Neural crest cell (in vitro differentiated cells): ENCODE results near the gene VPS16. TPM values are rescaled to one million over a fixed set of nuclear protein-coding genes. Genes with fewer than 3 reads are reported as not detected.
"Not testable (repeated sequence)": the region's sequence is repeated elsewhere in the genome, so short reads cannot be mapped to it uniquely, and the experiment has no call there.

Experiments
- DNase-seq: peaks from one replicate; pipeline ENCODE4 v3.0.0; 2021; ENCODE audit warnings: low read depth, mixed read lengths, low spot score
- H3K27ac Mint-ChIP-seq: one replicate; pipeline ENCODE4 v1.8.0; 2021; ENCODE audit warnings: mild to moderate bottlenecking, mixed read lengths; ENCODE audit not compliant: unreplicated experiment
- H3K27me3 Mint-ChIP-seq: 2 replicates; pipeline ENCODE4 v1.8.0; 2021; ENCODE audit warnings: low read depth, mild to moderate bottlenecking, mixed read lengths
- H3K36me3 Mint-ChIP-seq: 2 replicates; pipeline ENCODE4 v1.8.0; 2021; ENCODE audit warnings: low read depth, mild to moderate bottlenecking, mixed read lengths
- H3K4me1 Mint-ChIP-seq: 2 replicates; pipeline ENCODE4 v1.8.0; 2021; ENCODE audit warnings: mixed read lengths
- H3K4me3 Mint-ChIP-seq: one replicate; pipeline ENCODE4 v1.8.0; 2021; ENCODE audit warnings: mild to moderate bottlenecking, mixed read lengths
- H3K9me3 Mint-ChIP-seq: 2 replicates; pipeline ENCODE4 v1.8.0; 2021; ENCODE audit warnings: mixed read lengths
- total RNA-seq: library from RNA; stranded (reverse); gene quantifications from 2 replicates; pipeline ENCODE4 v1.2.1, GENCODE V29; 2021
- TF ChIP-seq, protein P1 (sequence below): fragments of 200-600 bp; sonication (generic); conservative IDR thresholded peaks from 2 replicates; pipeline ENCODE4 v1.5.0; 2021; ENCODE audit warnings: antibody characterized with exemption, mild to moderate bottlenecking

Gene VPS16
- total RNA-seq, 1 donor from 2014 or later: 50.6 TPM

- TF ChIP-seq, protein P1, sequence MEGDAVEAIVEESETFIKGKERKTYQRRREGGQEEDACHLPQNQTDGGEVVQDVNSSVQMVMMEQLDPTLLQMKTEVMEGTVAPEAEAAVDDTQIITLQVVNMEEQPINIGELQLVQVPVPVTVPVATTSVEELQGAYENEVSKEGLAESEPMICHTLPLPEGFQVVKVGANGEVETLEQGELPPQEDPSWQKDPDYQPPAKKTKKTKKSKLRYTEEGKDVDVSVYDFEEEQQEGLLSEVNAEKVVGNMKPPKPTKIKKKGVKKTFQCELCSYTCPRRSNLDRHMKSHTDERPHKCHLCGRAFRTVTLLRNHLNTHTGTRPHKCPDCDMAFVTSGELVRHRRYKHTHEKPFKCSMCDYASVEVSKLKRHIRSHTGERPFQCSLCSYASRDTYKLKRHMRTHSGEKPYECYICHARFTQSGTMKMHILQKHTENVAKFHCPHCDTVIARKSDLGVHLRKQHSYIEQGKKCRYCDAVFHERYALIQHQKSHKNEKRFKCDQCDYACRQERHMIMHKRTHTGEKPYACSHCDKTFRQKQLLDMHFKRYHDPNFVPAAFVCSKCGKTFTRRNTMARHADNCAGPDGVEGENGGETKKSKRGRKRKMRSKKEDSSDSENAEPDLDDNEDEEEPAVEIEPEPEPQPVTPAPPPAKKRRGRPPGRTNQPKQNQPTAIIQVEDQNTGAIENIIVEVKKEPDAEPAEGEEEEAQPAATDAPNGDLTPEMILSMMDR: no peak
- Mint-ChIP-seq H3K4me1 (peaks cover 4% of the 10 kb centered on the region), H3K36me3 (no peaks in the 10 kb centered on the region), H3K9me3 (no peaks in the 10 kb centered on the region), H3K4me3 (no peak overlapping the region), H3K27ac (no peak overlapping the region), H3K27me3 (peaks cover 29% of the 10 kb centered on the region)
- DNase-seq: no peak
Measured at GRCh38 chr20:2820896-2821869, 19.4 kb upstream of the VPS16 start.

GRCh38 chr20:2822073-2822472 lies 18.5 kb upstream of the VPS16 start:
- TF ChIP-seq, protein P1: no peak
- H3K27ac Mint-ChIP-seq: no peak overlapping the region
- no peak for DNase-seq

GRCh38 chr20:2825761-2826160 lies 14.8 kb upstream of the VPS16 start:
- H3K27me3 Mint-ChIP-seq: peaks cover 50% of the 10 kb centered on the region
- no peak for DNase-seq
- no peaks in the 10 kb centered on the region for H3K9me3 Mint-ChIP-seq
- H3K4me1 Mint-ChIP-seq: no peaks in the 10 kb centered on the region
- H3K27ac Mint-ChIP-seq: no peak overlapping the region
- H3K4me3 Mint-ChIP-seq: no peak overlapping the region
- no peaks in the 10 kb centered on the region for H3K36me3 Mint-ChIP-seq
- TF ChIP-seq, protein P1: no peak

More at GRCh38 chr20:2822073-2822472, 18.5 kb upstream of the VPS16 start:
- H3K27me3 Mint-ChIP-seq: peaks cover 38% of the 10 kb centered on the region
- no peak overlapping the region for H3K4me3 Mint-ChIP-seq
- H3K36me3 Mint-ChIP-seq: no peaks in the 10 kb centered on the region
- H3K9me3 Mint-ChIP-seq: no peaks in the 10 kb centered on the region
- H3K4me1 Mint-ChIP-seq: peaks cover 4% of the 10 kb centered on the region

DNA sequence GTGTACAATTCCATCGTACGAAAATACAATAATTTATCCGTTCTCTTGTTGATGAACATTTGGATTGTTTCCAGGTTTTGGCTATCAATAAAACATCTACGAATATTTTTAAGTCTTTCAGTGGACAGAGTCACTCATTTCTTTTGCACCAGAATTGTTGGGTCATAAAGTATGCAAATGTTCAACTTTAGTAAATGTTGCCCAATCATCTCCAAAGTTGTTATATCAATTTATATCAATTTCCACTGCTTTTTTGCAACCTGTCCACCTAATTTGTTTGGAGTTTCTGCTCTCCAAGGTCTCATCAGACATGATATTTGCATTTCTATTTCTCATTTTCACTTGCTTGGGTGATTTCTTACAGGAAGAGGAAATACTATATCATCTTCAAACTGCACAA lies 13.9 kb upstream of the VPS16 start:
- no peaks in the 10 kb centered on the region for H3K36me3 Mint-ChIP-seq
- no peak overlapping the region for H3K27ac Mint-ChIP-seq
- H3K4me3 Mint-ChIP-seq: no peak overlapping the region
- H3K4me1 Mint-ChIP-seq: peaks cover under 1% of the 10 kb centered on the region
- no peaks in the 10 kb centered on the region for H3K9me3 Mint-ChIP-seq
- no peak for DNase-seq
- TF ChIP-seq, protein P1: no peak
- H3K27me3 Mint-ChIP-seq: peaks cover 47% of the 10 kb centered on the region

GRCh38 chr20:2829376-2829775 lies 11.2 kb upstream of the VPS16 start:
- no peak for DNase-seq
- TF ChIP-seq, protein P1: no peak
- H3K36me3 Mint-ChIP-seq: no peaks in the 10 kb centered on the region
- no peaks in the 10 kb centered on the region for H3K9me3 Mint-ChIP-seq
- H3K27ac Mint-ChIP-seq: no peak overlapping the region
- H3K27me3 Mint-ChIP-seq: peaks cover 41% of the 10 kb centered on the region
- H3K4me3 Mint-ChIP-seq: no peak overlapping the region
- H3K4me1 Mint-ChIP-seq: peaks cover 4% of the 10 kb centered on the region

GRCh38 chr20:2831206-2831605 lies 9.3 kb upstream of the VPS16 start:
- H3K27ac Mint-ChIP-seq, H3K4me1 Mint-ChIP-seq, H3K4me3 Mint-ChIP-seq, H3K9me3 Mint-ChIP-seq, DNase-seq, H3K36me3 Mint-ChIP-seq: not testable (repeated sequence)
- peaks cover 35% of the 10 kb centered on the region for H3K27me3 Mint-ChIP-seq
